ENCODE results near the gene CHMP2A. TPM values are rescaled to one million over a fixed set of nuclear protein-coding genes. Genes with fewer than 3 reads are reported as not detected.
A peak's percentile ranks its signal among the peaks of the same experiment; 100 is the strongest.

CHMP2A gene
- total and polyA plus RNA-seq, 2 of the 4 experiments (the other 2 are of a cell fraction): 105 to 183 TPM

DNA sequence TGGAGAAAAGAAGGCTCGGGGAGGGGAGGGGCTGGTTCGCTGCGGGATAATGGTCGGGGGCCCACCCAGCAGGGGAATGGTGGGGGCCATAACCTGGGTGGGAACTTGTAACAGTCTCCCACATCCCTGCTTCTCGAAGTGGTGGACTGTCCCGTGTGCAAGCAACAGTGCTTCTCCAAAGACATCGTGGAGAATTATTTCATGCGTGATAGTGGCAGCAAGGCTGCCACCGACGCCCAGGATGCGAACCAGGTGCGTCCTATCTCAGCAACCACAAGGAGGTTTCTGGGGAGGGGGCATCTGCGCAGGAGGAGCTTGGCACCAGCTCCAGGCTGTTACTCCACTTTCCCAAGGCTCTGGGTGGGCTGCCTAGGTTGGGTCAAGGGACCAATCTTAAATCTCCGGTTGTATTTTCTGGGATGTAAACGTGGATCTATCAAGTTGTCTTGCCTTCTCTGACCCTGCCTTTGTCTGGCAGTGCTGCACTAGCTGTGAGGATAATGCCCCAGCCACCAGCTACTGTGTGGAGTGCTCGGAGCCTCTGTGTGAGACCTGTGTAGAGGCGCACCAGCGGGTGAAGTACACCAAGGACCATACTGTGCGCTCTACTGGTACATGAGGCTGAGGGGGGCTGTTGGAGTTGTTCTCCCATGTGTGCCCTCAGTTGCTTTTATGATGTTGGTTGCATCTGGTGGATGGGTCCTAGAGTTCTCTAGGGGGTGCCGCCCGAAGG is 9.5 kb downstream of the CHMP2A start (continued):
- no peak for TF ChIP-seq MXI1 (IDR thresholded peaks at IDR 0.05; ENCODE audit: borderline replicate concordance, low read depth, low read length)

DNA sequence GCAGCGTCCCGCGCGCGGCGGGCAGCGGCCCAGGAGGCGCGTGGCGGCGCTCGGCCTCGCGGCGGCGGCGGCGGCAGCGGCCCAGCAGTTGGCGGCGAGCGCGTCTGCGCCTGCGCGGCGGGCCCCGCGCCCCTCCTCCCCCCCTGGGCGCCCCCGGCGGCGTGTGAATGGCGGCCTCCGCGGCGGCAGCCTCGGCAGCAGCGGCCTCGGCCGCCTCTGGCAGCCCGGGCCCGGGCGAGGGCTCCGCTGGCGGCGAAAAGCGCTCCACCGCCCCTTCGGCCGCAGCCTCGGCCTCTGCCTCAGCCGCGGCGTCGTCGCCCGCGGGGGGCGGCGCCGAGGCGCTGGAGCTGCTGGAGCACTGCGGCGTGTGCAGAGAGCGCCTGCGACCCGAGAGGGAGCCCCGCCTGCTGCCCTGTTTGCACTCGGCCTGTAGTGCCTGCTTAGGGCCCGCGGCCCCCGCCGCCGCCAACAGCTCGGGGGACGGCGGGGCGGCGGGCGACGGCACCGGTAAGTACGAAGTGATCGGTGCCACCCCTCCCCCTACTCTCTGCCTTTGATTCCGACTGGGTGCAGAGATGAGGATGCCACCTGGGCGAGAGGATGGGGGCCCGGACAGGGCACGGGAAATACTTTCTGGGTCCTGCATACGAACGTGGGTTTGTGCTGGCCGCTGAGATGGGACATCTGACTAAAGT is 10.2 kb downstream of the CHMP2A start:
- Histone ChIP-seq H3K4me3 (ENCODE audit: insufficient read depth, low read depth, low read length) (peak overlapping the region; percentile 77), H3K9me3 (ENCODE audit: control insufficient read depth, insufficient read depth, low read length) (no peaks in the 10 kb centered on the region), H3K79me1 (ENCODE audit: low read depth in 1 of 2, low read length in 2 of 2) (peaks cover 6 to 48% of the 10 kb centered on the region in 2 experiments; a peak in 3 of 4 replicates), H3K56ac (ENCODE audit: extremely low read depth, insufficient read depth, low read length) (peak overlapping the region; percentile 43), H2BK5ac (ENCODE audit: low read depth, low read length, poor library complexity, severe bottlenecking) (peak overlapping the region; percentile 83), H3K36me3 (ENCODE audit: control insufficient read depth, insufficient read depth, low read length) (peaks cover 38% of the 10 kb centered on the region), H3K9me1 (ENCODE audit: insufficient read depth, low read length) (peaks cover 13% of the 10 kb centered on the region), H3K23ac (ENCODE audit: low read depth, low read length) (peak overlapping the region; percentile 42; the same call in 1 of the 2 replicates), H2BK15ac (ENCODE audit: low read depth, low read length) (no peak overlapping the region), H3K14ac (replicated peaks; ENCODE audit: low read depth, low read length) (peak overlapping the region; percentile 83), H4K8ac (ENCODE audit: low read depth in 2 of 2, low read length in 2 of 2) (peak overlapping the region in 1 of 2 experiments; percentile 75; a peak in 2 of 4 replicates), H3K4me2 (ENCODE audit: low read depth, low read length) (peak overlapping the region; percentile 98), H2BK20ac (ENCODE audit: low read depth, low read length) (no peak overlapping the region), H4K5ac (ENCODE audit: low read depth, low read length) (no peak overlapping the region), H3K4ac (ENCODE audit: low read depth, low read length) (peak overlapping the region; percentile 94), H3K9ac (ENCODE audit: low read depth, low read length) (peak overlapping the region; percentile 98), H3K18ac (ENCODE audit: low read depth, low read length) (no peak overlapping the region), H2AK5ac (ENCODE audit: low read depth, low read length) (peak overlapping the region; percentile 88), H2AFZ (replicated peaks; ENCODE audit: low read length, poor library complexity) (peak overlapping the region; percentile 98), H3K27me3 (ENCODE audit: control insufficient read depth, insufficient read depth, low read length) (peaks cover 4% of the 10 kb centered on the region), H3K4me1 (ENCODE audit: control insufficient read depth, insufficient read depth, low read length) (peaks cover 13% of the 10 kb centered on the region), H2BK120ac (ENCODE audit: low read depth, low read length) (no peak overlapping the region), H2AK9ac (replicated peaks; ENCODE audit: low read depth, low read length, poor library complexity) (peak overlapping the region; percentile 96), H4K91ac (ENCODE audit: insufficient read depth, low read depth, low read length) (no peak overlapping the region), H3K27ac (ENCODE audit: insufficient read depth, low read length) (peak overlapping the region; percentile 88), H4K20me1 (ENCODE audit: insufficient read depth, low read length) (peaks cover 61% of the 10 kb centered on the region)
- in situ Hi-C loops (cut with MboI; ENCODE audit: low sequenced_read_pairs): no loop called here
- intact Hi-C loops (cut with micrococcal nuclease): loop anchor here (2.0 kb wide), 1 partner anchor 14 kb away; the partner anchor contains the start of gene UBE2M
- dilution Hi-C loops (cut with HindIII; ENCODE audit: low sequenced_read_pairs, unreplicated experiment): no loop called here
- ATAC-seq (ENCODE audit: low read depth): peak; percentile 55
- POLR2A ChIA-PET (ENCODE audit: unreplicated experiment): interaction anchor here (0.9 kb wide), 1 partner anchor 10 kb away, joined by 3 read pairs; the partner anchor contains the start of gene CHMP2A
- 1% methylated on average over 23 of the region's 92 CpGs; no CpG with 5 or more reads in 1 of the 2 experiments for WGBS, 2 experiments (ENCODE audit: extremely low coverage in 2 of 2, insufficient read length in 1 of 2)
- BruUV-seq (replicated peaks): no TSS peak
- CTCF ChIA-PET: no interaction called here
- DNase-seq: peak; percentile 47
- TF ChIP-seq POLR2A (IDR thresholded peaks at IDR 0.05; ENCODE audit: low read depth, low read length) (no peak), NFE2L2 (IDR thresholded peaks at IDR 0.05; ENCODE audit: low read depth, low read length) (no peak), BHLHE40 (IDR thresholded peaks at IDR 0.05; ENCODE audit: low read depth, low read length) (no peak), MXI1 (IDR thresholded peaks at IDR 0.05; ENCODE audit: borderline replicate concordance, low read depth, low read length) (no peak), MAZ (IDR thresholded peaks at IDR 0.05; ENCODE audit: borderline replicate concordance, low read depth, low read length) (no peak), FOS (IDR thresholded peaks at IDR 0.05; ENCODE audit: low read depth, low read length) (no peak), RFX5 (IDR thresholded peaks at IDR 0.05; ENCODE audit: low read depth, low read length) (no peak), SMC3 (IDR thresholded peaks at IDR 0.05; ENCODE audit: low read depth, low read length) (no peak), CEBPB (IDR thresholded peaks at IDR 0.05; ENCODE audit: low read depth, low read length) (no peak)
- TF ChIP-seq, protein P1, sequence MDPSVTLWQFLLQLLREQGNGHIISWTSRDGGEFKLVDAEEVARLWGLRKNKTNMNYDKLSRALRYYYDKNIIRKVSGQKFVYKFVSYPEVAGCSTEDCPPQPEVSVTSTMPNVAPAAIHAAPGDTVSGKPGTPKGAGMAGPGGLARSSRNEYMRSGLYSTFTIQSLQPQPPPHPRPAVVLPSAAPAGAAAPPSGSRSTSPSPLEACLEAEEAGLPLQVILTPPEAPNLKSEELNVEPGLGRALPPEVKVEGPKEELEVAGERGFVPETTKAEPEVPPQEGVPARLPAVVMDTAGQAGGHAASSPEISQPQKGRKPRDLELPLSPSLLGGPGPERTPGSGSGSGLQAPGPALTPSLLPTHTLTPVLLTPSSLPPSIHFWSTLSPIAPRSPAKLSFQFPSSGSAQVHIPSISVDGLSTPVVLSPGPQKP (IDR thresholded peaks at IDR 0.05; ENCODE audit: borderline replicate concordance, low read depth, low read length): no peak
- TF ChIP-seq, protein P2, sequence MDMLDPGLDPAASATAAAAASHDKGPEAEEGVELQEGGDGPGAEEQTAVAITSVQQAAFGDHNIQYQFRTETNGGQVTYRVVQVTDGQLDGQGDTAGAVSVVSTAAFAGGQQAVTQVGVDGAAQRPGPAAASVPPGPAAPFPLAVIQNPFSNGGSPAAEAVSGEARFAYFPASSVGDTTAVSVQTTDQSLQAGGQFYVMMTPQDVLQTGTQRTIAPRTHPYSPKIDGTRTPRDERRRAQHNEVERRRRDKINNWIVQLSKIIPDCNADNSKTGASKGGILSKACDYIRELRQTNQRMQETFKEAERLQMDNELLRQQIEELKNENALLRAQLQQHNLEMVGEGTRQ (IDR thresholded peaks at IDR 0.05; ENCODE audit: low read depth, low read length): no peak
